ENCODE data around the gene FNDC7.

GRCh38 chr1:108715932-108716331 is 3.2 kb downstream of the FNDC7 start:
- TF ChIP-seq CTCF (IDR thresholded peaks at IDR 0.05) (no peak), POLR2AphosphoS5 (IDR thresholded peaks at IDR 0.05) (no peak), EP300 (IDR thresholded peaks at IDR 0.05) (no peak)
